C4-2B (cell line): ENCODE results near the gene ZNF467.

Experiments
- ZFX ChIP-seq: fragments of 450-650 bp; IDR thresholded peaks from 2 replicates; pipeline ENCODE4 v1.6.1; 2017
- TF ChIP-seq, protein P1 (sequence below): fragments of 450-650 bp; conservative IDR thresholded peaks from 2 replicates; pipeline ENCODE4 v1.5.1; 2017; ENCODE audit warnings: mild to moderate bottlenecking

DNA sequence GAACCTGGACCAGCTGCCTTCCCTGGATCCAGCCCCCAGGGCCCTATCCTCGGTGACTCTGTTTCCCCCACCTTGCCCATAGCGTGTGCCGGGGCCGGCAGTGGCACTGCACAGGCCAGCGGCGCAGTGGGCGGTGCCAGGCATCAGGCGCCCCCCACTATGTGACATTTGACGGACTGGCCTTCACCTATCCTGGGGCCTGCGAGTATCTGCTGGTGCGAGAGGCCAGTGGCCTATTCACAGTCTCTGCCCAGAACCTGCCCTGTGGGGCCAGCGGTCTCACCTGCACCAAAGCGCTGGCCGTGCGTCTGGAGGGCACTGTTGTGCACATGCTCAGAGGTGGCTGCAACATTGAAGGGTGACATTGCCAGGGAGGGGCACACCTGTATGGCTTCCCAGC, 12.0 kb upstream of the ZNF467 start:
- TF ChIP-seq, protein P1, sequence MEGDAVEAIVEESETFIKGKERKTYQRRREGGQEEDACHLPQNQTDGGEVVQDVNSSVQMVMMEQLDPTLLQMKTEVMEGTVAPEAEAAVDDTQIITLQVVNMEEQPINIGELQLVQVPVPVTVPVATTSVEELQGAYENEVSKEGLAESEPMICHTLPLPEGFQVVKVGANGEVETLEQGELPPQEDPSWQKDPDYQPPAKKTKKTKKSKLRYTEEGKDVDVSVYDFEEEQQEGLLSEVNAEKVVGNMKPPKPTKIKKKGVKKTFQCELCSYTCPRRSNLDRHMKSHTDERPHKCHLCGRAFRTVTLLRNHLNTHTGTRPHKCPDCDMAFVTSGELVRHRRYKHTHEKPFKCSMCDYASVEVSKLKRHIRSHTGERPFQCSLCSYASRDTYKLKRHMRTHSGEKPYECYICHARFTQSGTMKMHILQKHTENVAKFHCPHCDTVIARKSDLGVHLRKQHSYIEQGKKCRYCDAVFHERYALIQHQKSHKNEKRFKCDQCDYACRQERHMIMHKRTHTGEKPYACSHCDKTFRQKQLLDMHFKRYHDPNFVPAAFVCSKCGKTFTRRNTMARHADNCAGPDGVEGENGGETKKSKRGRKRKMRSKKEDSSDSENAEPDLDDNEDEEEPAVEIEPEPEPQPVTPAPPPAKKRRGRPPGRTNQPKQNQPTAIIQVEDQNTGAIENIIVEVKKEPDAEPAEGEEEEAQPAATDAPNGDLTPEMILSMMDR = no peak
- no peak for TF ChIP-seq ZFX
